GM21515 (cell line): ENCODE results near the gene PRPF40B.

Experiments
- ATAC-seq: cut with Tn5 transposase; IDR thresholded peaks from one replicate; pipeline ENCODE4 v1.9.1; 2021; ENCODE audit not compliant: unreplicated experiment

Gene PRPF40B

DNA sequence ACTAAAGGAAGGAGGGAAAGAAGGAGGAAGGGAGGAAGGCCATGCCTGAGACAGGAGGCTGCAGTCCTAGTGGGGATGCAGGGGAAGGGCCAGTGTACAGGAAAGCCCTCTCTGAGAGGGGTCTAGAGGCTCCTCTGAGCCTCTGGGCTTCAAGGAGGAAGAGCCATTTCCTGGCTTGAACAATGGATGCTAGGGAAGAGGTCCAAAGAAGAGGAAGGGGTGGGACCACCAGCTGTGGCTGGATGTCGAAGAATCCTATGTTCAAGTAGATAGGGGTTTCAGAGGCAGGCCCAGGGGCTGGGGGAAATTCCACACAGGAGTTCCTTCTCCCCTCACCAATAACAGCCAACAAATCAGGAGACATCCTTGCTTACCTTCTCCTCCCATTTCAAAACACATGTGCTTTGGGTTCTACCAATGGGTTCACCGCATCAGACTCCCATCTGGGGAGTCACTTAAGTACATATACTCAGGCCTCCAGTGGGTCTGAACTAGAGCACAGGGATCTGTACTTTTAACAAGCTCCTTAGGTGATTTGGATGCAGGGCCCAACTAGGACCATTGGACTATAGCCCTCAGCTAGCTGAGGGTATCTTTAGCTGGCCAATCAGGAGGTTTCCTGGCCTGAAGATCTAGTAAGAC is 32.4 kb downstream of the PRPF40B start:
- ATAC-seq, result no peak

DNA sequence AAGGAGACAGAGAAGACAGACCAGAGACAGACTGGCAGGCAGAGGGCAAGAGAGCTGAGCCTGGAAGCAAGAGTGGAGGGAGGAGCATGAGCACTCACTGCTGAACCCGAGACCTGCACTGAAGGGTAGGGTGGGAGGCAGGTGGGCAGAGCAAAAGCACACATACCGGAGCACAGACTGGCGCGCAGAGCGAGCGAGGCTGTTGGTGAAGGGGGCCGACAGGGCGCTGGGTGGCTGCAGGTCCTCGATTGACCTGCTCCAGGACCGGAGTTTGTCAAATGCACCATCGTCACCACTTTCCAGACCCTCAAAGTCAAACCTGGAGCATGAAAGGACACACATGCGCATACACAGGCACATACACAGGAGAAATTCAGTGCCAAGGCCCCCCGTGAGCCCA is 34.9 kb downstream of the PRPF40B start:
- no peak for ATAC-seq

DNA sequence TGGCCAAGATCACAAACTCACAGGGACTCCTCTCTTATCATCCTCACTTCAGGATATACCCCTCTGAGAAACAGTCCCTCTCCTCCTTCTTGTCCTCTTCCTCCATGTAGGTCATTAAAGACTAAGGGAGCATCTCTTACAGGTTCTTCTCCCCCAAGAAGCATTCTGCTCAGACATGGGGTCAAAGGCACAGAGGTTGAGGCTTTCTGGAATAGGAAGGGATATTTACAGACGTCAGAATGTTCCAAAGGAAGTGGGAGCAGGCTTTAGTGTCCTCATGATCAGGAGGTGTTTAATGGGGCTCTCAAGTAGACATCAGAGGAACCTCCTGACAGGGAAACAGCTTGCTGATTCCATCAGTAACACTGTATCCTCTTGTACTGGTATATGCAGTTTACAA is 36.4 kb downstream of the PRPF40B start:
- ATAC-seq, result no peak

DNA sequence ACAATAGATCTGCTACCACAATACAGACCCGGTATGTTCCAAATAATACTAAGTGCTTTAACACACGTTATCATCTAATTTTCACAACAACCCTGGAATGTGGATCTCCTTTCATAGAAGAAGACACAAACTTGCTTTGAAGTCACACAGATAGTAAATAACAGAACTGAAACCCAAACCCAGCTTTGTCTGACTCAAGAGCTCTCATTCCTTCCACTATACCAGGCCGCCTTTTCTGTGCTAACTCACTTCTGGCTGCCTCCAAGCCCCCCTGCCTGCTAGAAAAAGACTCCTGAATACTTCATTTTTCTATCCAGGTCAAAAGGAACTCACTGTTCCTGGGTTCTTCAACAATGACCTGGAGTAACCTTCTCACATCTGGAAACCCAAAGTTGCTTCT is 37.8 kb downstream of the PRPF40B start:
- no peak for ATAC-seq

DNA sequence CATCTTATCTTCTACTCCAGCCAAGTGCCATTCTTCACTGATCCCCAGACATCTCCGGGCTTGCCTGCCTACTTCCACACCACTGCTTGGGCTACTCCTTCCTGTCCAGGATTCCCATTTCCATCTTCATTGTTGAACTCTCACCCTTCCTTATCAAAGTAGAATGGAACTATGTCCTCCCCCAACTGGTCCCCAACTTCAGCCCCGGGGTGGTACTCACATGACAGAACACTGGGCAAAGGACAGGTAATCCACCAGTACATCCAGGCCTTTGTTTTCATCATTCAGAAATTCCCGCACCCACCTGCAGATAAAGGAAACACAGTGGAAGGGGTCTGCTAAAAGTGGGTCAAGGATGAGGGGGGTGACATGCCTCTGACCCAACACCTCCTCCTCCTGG is 38.4 kb downstream of the PRPF40B start:
- ATAC-seq, result no peak

DNA sequence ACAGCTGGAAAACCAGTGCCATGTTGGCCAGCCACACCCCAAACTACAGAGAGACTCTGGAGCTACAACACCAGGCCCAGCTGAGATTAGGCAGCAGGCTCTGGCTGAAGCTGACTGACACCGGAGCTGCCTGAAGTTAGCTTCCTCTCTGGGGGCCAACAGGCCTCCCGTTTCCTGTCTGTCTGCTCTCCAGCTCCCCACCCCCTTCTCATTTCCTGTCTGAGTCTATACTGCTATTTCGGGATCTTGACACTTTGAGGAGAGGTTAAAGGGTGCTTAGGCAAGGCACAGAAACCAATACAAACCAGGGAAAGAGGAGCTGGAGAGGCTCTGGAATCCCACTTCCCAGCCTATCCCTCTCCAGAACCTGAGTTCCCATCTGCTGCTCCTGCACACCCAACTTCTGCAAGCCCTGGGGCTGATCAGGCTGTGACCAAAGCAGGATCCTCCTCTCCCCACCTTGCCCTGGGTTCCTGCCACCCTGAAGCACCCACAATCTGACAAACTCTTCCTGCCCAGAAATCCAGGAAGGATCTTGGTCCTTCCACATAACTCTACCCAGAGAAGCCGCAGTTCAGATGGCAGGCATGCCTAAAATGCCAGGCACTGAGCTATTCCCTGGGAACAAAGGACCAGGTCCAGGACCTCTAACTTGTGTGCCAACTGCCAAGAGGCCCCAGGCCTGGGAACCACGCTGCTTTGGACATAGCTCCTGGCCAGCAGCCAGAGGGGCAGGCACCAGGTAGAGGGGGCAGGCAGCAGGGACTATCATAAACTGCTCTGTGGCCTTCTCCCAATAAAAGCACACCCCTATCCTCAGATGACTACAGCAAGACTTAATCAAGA is 39.9 kb downstream of the PRPF40B start:
- peak; percentile 63 for ATAC-seq

DNA sequence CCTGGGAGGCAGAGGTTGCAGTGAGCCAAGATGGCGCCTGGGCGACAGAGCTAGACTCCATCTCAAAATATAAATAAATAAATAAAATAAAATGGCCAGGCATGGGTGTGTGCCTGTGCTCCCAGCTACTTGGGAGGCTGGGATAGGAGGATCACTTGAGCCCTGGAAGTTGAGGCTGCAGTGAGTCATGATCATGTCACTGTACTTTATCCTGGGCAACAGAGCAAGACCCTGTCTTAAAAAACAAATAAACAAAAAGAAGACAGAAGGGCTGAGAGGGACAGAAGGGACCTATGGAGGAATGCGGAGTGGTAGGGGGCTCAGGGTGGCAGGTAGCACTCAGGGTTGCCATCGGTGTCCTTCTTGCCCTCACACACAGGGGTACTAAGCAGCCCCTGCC is 40.8 kb downstream of the PRPF40B start:
- no peak for ATAC-seq

DNA sequence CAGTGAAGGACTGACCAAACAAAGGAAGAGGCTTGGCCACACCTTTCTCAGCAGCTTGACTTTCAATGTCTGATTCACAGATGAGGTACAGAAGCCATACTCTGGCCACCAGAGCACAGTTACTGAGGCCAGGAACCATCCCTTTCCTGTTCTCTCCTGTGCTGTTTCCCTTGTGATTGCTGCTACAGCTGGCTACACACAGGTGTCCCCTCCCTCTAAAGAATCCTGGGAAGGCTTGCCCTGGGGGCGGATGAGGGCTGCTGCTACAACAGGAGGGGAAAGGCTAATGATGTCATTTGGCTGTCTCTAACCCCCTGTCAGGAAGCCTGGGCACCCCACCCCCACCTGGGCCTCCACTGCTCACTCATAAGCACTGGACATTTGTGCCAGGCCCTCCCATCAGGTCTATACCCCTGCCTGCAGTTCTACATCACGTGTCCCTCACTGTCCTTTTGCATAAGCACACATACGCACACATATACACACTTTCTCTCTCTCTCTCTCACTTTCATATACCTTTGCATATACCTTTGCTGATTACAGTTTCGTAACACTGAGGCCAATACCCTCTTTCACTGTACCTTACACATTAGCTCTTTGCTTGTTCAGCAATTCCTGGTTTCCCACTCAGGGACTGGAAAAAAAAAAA is 41.4 kb downstream of the PRPF40B start:
- peak; percentile 57 for ATAC-seq

DNA sequence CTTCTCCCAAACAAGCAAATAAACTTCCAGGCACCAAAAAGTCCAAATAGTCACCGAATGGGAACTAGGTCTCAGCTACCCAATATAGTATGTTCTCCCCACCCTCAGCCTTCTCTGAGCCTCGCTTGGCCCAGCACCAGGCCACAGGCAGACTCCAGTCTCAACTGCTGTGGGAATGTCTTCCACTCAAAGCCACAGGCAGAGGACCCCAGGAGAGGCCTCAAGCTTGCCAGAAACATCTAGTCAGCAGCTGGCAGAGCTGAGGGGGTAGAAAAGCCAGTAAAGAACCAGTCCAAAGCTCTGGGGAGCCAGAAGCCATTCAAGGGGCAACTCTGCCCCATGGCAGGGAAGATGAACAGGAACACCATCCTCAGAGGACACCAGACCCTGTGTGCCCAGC is 42.0 kb downstream of the PRPF40B start:
- no peak for ATAC-seq

DNA sequence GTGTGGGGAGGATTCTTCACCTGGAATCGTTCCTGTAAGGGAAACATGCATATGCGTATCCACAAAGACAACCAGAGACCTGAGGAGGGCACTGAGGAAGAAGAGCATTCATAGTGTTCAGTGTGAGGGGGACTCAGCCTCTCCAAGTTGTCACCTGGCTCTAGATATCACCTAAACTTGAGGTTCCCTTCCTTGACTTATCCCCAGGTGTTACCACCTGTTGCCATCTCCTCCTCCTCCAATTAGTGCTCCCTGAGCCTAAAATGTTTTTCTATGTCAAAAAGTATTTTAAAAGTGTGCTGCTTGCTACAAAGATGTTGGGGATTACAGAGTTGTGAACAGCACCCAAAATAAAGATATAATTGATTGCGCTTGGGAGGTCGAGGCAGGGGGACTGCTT is 42.8 kb downstream of the PRPF40B start:
- ATAC-seq, result no peak

DNA sequence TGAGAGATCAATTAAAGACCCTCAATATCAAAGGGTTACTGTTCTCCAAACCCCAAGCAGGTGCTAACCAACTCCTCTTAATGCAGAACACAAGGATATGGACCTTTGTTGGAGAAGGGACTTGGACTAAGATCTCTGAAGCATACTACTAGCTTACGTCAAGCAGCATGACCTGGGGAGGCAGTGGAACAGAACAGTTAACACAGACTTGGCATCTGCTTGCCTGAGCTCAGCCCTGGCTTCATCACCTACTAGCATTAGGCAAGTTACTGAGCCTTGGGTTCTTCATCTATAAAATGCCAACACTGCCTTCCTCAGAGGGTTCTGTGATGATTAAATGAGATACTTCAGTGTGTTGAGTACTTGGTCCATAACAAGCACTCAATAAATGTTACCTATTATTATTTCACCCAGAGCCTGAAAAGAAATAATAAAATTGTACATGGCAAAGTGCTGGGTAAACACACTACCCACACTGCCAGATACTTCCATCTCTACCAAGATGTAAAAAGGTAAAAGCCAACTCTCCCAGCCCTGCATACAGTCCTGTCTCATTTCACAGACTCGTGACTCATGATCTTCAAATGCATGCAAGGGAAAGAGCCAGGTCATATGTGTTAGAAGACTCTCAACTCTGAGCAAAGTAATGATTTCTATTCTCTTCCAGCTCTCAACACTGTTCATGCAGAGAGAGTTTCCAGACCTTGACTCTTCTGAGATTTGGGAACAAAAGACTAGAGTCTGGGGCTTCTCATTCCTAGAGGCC is 44.1 kb downstream of the PRPF40B start:
- ATAC-seq, result no peak

DNA sequence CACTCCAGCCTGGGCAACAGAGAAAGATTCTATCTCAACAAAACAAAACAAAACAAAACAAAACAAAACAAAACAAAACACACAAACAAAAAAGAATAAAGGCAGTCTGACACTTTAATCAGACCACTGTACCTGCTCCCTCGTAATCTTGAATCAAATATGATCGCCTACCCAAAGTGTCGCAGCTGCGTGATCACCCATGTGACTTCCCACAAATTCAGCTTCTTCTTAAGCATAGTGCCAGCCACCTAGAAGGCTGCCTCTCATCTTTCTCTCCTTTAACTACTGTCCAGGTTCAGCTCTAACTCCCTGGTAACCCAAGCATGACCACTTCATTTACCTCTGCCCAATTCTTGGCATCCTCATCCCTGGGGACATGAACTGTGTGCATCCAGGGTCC is 46.4 kb downstream of the PRPF40B start:
- no peak for ATAC-seq

DNA sequence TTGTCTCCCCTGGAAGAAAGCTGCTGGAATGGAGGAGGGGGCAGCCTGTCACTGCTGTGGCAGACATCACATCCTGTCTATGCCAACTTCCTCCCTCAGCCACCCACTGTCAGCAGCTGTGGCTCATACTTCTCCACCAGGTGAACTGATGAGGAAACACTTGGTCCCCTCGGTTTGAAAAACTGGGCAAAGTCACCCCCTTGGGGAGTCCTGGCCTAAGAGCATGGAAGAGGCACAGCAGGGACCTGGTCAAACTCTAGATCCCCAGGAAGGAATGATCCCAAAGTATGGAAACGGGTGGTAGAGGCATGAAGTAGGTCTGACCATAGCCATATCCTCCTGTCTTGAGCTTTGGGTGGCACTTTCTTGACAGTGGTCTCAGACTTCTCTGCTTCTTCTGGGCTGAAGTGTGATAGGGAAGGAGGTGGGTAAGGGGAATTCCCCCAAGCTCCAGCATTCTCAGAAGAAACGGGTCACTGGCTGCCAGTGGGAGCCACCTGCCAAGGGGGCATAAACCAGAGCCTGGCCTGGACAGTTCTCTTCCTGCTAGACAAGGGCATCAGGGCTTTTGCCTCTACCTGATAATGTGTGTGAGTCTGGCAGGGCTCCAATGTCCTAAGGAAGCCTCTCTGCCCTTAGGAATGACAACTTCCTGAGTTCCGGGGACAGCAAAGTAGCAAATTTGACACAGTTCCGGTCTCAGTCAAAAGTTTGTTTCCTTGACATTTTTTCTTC is 47.8 kb downstream of the PRPF40B start:
- ATAC-seq, result no peak

DNA sequence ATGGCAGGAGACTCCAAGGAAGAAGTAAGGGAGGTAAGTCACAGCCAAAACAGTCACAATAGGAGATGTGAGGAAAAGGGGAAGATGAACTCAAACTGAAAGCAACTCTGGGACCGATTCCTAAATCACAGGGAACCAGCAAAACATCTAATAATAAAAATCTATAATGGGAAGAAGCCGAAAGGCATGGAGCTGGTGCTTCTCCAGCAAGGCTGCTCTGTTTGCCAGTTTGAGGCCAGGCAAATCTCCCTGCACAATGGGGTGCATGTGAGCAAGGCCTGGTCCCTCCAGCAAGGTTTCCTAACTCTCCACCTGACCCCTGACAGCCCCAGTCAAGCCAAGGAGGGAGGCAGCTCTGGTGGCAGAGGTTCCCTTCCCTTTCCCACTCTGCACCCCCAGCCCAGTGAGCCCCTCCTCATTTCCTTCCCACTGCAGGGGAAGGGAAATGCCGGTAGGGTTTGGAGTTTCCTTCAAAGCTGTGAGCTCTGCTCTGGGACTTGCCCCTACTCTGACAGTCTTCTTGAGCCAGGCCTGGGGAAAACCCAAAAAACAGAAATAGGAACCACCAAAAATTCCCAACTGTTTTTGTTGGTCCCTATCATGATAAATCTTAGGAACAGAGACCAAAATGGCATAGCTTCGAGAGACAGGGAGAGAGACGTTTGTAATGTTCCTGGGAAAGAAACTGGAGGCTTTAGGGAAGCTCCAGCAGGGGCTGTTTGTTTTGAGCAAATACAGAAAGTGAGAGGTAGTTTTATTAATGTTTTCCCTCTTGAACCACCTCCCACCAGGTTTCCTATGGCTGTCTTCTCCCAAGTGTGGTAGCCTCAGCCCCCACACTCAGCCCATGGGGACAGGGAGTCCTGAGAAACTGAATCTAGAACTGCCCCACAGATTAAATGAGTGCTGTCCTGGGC is 49.2 kb downstream of the PRPF40B start:
- no peak for ATAC-seq

DNA sequence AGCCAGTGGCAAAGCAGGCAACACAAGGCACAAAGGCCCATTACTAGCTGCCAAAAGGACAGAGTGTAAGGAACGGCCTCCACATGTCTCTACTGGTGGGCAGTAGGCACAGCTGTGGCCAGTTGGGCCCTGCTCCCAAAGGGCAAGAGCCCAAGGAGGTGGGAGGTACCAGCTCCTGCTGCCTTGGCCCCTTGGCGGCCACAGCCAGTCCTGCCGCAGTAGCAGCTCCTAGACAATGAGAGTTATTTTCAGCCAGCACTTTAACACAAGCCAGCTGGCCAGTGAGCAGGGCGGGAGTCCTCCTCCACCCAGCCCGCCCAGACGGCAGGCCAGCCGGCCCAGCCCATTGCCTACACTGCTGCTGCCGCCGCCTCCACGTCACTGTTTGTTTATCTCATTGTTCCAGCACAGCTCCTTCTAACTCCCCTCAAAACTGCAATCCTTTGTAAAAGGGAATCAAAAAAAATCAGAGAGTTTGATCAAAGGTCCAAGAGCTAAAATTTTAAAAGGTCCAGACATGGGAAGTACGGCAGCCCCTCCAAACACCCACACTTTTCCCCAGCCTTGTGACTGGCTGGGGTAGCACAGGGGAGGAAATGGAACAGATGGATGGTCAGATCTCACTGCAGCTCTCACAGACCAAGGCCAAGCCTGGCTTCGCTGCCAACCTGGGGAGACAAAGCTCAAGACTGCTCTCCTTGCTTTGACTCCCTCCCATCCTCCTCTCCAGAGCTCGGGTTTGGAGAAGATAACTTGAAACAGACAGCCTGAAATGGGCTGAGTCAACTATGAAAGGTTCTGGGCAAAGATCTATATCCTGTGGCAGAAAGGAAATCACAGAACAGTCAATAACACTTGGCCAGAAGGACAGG is 50.3 kb downstream of the PRPF40B start:
- no peak for ATAC-seq

DNA sequence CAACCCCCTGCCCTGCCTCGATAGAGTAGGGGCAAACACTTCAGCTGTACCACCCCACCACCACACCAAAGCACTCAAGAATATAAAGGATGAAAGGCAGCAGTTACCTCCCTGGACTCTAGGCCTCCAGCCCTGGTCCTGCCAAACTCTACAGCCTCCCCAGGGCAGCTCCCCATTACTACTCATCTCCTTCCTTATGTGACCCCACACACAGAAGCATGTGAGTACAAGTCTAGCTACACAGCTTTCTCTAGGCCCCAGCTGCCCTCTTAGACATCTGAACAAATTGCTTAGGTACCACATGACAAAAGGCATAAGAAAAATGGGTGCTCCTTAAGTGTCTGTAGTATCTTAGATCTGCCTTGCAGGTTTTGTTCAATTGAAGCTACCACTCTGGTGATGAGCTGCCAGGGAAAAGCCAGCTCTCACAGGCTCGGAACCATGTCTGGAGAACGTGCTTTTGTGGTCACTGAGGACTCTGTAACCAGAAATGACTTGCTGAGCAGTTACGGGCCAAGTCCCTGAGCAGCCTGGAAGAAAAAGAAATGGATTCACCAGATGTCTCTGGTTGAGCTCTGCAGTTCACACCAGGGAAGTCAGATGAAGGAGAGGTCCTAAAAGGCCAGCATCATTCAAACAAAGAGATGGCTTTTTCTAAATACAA is 51.1 kb downstream of the PRPF40B start:
- ATAC-seq, result no peak

DNA sequence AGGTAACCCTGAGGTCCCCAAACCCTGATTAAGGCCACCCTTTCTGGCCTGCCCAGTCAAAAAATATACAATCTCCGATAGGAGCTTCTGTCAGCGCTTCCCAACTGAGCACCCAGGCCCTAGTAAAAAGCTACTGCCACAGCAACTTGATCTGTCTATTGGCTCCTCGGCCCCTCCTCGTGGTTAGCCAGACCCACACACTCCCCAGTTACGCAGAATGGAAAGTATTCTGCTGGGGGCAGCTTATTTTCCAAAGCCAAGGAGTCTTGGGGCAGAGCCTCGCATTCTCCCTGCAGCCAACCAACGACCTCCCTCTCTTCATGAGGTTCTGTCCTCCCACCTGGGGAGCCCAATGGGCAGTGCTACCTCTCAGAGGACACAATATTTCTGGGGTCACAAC is 51.8 kb downstream of the PRPF40B start:
- no peak for ATAC-seq

DNA sequence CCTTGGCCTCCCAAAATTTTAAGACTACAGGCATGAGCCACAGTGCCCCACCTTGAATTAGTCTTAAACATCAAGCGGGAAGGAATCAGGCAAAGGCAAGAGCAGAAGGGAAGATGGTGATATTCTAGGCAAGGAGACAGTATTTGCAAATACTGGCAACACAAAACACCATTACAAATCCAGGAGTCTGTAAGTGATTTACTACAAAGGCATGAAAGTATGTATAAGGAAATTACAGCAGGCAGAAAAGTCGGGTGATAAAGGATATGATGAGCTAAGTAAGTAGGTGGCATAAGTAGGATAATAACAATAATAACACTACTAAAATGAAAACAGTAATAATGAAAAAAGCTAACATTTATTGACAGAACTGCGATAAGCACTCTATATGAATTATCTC is 55.4 kb downstream of the PRPF40B start:
- ATAC-seq, result no peak
